Measurements from ENCODE around the gene RDH11. TPM values are rescaled to one million over a fixed set of nuclear protein-coding genes. Genes with fewer than 3 reads are reported as not detected.

The RDH11 gene
- total RNA-seq, 1 donor from 2014 or later = 50.4 TPM

DNA sequence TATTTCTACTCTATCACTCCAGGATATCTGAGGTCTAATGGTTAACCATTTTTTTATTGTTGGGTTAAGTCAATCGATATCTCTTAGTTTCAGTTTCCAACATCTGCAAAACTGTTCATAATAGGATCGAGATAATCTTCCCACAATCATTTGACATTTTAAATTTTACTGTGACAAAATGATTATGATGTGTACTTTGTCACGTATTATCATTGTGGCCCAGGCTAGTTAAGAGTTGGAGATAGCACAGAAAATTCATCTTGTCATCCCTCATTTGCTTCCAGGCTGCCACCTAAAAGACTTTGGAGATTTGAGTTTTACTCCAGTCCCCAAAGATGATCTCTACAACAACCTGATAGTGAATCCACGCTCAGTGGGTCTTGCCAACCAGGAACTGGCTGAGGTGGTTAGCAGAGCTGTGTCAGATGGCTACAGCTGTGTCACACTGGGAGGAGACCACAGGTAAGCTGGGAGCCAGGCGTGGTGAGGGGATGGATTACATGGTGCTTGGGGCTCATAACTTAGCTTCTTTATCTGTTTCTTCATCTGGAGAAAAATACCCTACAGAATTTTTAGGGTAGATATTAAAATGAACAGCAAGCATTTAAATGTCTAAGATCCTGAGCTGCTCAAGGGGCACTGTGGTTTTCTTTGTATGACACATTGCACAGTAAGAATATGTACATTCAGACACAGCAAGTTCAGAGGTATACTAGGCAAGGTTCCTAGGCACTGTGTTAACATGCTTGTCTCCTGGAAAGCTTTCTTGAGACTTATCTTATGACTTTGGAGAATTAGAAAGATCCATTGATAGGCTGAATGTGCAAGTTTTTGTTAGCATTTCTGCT is 53.4 kb downstream of the RDH11 start:
- H3K27ac ChIP-seq = no peak overlapping the region
- H3K36me3 ChIP-seq = peaks cover 14% of the 10 kb centered on the region
- intact Hi-C loops (cut with DNase I) = no loop called here
- H3K4me1 ChIP-seq = no peaks in the 10 kb centered on the region
- no peaks in the 10 kb centered on the region for H3K9me3 ChIP-seq
- ATAC-seq (no peak), DNase-seq (no peak)
- TF ChIP-seq, protein P1, sequence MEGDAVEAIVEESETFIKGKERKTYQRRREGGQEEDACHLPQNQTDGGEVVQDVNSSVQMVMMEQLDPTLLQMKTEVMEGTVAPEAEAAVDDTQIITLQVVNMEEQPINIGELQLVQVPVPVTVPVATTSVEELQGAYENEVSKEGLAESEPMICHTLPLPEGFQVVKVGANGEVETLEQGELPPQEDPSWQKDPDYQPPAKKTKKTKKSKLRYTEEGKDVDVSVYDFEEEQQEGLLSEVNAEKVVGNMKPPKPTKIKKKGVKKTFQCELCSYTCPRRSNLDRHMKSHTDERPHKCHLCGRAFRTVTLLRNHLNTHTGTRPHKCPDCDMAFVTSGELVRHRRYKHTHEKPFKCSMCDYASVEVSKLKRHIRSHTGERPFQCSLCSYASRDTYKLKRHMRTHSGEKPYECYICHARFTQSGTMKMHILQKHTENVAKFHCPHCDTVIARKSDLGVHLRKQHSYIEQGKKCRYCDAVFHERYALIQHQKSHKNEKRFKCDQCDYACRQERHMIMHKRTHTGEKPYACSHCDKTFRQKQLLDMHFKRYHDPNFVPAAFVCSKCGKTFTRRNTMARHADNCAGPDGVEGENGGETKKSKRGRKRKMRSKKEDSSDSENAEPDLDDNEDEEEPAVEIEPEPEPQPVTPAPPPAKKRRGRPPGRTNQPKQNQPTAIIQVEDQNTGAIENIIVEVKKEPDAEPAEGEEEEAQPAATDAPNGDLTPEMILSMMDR (IDR thresholded peaks at IDR 0.05) = no peak
- no peak overlapping the region for H3K4me3 ChIP-seq
- H3K27me3 ChIP-seq (ENCODE audit: low read depth) = no peaks in the 10 kb centered on the region

GRCh38 chr14:67641480-67641879 is 54.1 kb downstream of the RDH11 start:
- H3K4me1 ChIP-seq = no peaks in the 10 kb centered on the region
- no peak overlapping the region for H3K4me3 ChIP-seq
- DNase-seq (no peak), ATAC-seq (no peak)
- intact Hi-C loops (cut with DNase I) = no loop called here
- H3K36me3 ChIP-seq = peaks cover 10% of the 10 kb centered on the region
- H3K9me3 ChIP-seq = no peaks in the 10 kb centered on the region
- no peaks in the 10 kb centered on the region for H3K27me3 ChIP-seq (ENCODE audit: low read depth)
- no peak overlapping the region for H3K27ac ChIP-seq
- TF ChIP-seq, protein P1 (IDR thresholded peaks at IDR 0.05) = no peak

GRCh38 chr14:67638642-67639041 is 56.9 kb downstream of the RDH11 start:
- H3K4me3 ChIP-seq = no peak overlapping the region
- DNase-seq (no peak), ATAC-seq (no peak)
- H3K4me1 ChIP-seq = no peaks in the 10 kb centered on the region
- intact Hi-C loops (cut with DNase I) = no loop called here
- no peak overlapping the region for H3K27ac ChIP-seq
- H3K9me3 ChIP-seq = no peaks in the 10 kb centered on the region
- TF ChIP-seq, protein P1 (IDR thresholded peaks at IDR 0.05) = no peak
- no peaks in the 10 kb centered on the region for H3K36me3 ChIP-seq
- H3K27me3 ChIP-seq (ENCODE audit: low read depth) = no peaks in the 10 kb centered on the region

DNA sequence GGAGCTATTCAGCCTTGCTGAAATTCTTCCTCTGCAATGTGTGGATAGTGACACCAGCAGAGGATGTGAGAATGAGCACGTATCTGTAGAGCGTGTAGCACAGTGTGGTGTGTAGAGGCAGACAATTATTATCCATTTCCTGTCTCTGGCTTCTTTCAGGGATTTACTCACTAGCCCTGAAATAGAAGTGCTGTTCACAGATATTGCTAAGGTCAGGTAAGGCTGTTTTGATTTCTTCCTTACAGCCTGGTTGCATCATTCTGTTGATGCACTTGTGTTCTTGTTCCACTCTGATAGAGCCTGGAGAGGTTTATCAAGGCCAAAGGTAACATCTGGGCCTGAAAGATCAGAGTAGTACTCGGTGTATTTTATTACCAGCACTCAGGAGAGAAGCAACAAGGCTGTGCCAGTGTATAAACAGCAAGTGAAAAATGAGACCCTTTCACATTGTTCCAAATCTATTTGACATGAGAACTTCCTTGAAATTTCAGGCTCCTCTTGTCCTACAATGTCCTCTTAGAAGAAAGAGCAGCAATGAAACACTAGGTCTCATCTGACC is 59.1 kb downstream of the RDH11 start:
- H3K4me3 ChIP-seq = no peak overlapping the region
- H3K27me3 ChIP-seq (ENCODE audit: low read depth) = no peaks in the 10 kb centered on the region
- no peaks in the 10 kb centered on the region for H3K9me3 ChIP-seq
- no peaks in the 10 kb centered on the region for H3K4me1 ChIP-seq
- H3K36me3 ChIP-seq = no peaks in the 10 kb centered on the region
- DNase-seq = no peak
- TF ChIP-seq, protein P1 (IDR thresholded peaks at IDR 0.05) = no peak
- intact Hi-C loops (cut with DNase I) = no loop called here
- no peak for ATAC-seq
- no peak overlapping the region for H3K27ac ChIP-seq

DNA sequence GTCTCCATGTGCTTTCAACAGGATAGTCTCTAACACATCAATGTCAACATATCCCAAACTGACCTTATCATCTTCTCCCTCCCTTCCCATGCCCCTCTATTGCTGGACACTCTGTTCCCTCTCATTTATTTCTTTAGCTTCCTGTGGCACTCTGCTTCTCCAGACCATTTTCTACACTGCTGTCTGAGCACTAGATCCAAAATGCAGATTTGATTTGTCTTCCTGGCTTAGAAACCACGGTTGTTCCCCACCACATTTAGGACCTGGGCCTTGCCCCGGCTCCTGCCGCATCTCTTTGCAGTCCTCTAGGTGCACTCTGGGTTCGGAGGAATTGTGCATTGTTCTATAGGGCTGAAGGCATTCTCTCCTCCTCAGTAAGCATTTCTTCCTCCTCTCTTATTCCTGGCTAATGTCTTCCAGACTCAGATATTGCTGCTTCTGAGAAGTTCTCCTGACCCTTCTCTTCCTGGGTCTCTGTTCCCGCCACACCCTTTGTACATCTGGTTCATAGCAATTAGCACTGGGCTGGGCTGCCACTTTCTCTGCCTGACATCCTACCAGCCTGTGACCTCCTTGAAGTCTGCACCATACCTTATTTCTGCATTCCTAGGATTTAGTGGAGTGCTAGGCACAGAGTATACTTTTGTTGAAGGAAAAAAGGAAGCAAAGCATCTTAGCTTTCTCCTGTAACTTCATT is 62.0 kb downstream of the RDH11 start:
- Histone ChIP-seq H3K9me3 (no peaks in the 10 kb centered on the region), H3K27ac (no peak overlapping the region), H3K4me1 (no peaks in the 10 kb centered on the region), H3K27me3 (ENCODE audit: low read depth) (no peaks in the 10 kb centered on the region), H3K4me3 (no peak overlapping the region), H3K36me3 (no peaks in the 10 kb centered on the region)
- TF ChIP-seq, protein P1 (IDR thresholded peaks at IDR 0.05) = no peak
- intact Hi-C loops (cut with DNase I) = no loop called here
- ATAC-seq (no peak), DNase-seq (no peak)
